ENCODE data around the gene OR9K2. TPM values are rescaled to one million over a fixed set of nuclear protein-coding genes. Genes with fewer than 3 reads are reported as not detected.

OR9K2 gene
- total RNA-seq = not detected

GRCh38 chr12:55126106-55126505 is at the start of gene OR9K2:
Gene OR9K2 (plus strand): TSS chr12:55126406. CDS start chr12:55129835, 3,429 bp downstream.
- Histone ChIP-seq H3K4me3 (no peak within 1 kb of the TSS), H3K36me3 (no peaks in the 10 kb centered on the region), H3K27me3 (no peaks in the 10 kb centered on the region), H3K4me1 (no peaks in the 10 kb centered on the region), H3K27ac (no peak within 1 kb of the TSS), H3K9me3 (peaks cover 0 to 3% (median 0%) of the 10 kb centered on the region in 4 donors)
- no peak for TF ChIP-seq CTCF (IDR thresholded peaks at IDR 0.05)
- no peak for TF ChIP-seq EP300 (IDR thresholded peaks at IDR 0.05)
- no peak for TF ChIP-seq POLR2A (IDR thresholded peaks at IDR 0.05)
- WGBS, 2 donors = 73 to 76% methylated on average over 2 of the region's 2 CpGs
- DNase-seq (ENCODE audit: low spot score in 2 of 2) = no peak

GRCh38 chr12:55092579-55092978 is 33.6 kb upstream of the OR9K2 start:
- no peaks in the 10 kb centered on the region for H3K36me3 ChIP-seq
- no peaks in the 10 kb centered on the region for H3K9me3 ChIP-seq
- H3K27ac ChIP-seq = no peak overlapping the region
- H3K4me3 ChIP-seq = no peak overlapping the region
- H3K4me1 ChIP-seq = no peaks in the 10 kb centered on the region
- DNase-seq (ENCODE audit: low spot score in 2 of 2) = no peak
- H3K27me3 ChIP-seq = no peaks in the 10 kb centered on the region
- TF ChIP-seq CTCF (IDR thresholded peaks at IDR 0.05) (peak in 1 of 5 experiments; percentile 7), EP300 (IDR thresholded peaks at IDR 0.05) (no peak), POLR2A (IDR thresholded peaks at IDR 0.05) (no peak)
- WGBS, 2 donors = 86 to 91% methylated on average over 3 of the region's 3 CpGs

- WGBS, 2 donors = 70 to 85% methylated on average over 4 of the region's 4 CpGs
- DNase-seq (ENCODE audit: low spot score in 2 of 2) = no peak
- Histone ChIP-seq H3K4me3 (no peak overlapping the region), H3K9me3 (no peaks in the 10 kb centered on the region), H3K36me3 (no peaks in the 10 kb centered on the region), H3K27me3 (no peaks in the 10 kb centered on the region), H3K4me1 (no peaks in the 10 kb centered on the region), H3K27ac (no peak overlapping the region)
- TF ChIP-seq EP300 (IDR thresholded peaks at IDR 0.05) = no peak
- no peak for TF ChIP-seq CTCF (IDR thresholded peaks at IDR 0.05)
- TF ChIP-seq POLR2A (IDR thresholded peaks at IDR 0.05) = no peak
Observed at GRCh38 chr12:55112378-55112875, 13.8 kb upstream of the OR9K2 start.

- H3K27ac ChIP-seq = no peak overlapping the region
- no peaks in the 10 kb centered on the region for H3K9me3 ChIP-seq
- WGBS, 2 donors = 47 to 57% methylated on average over 1 of the region's 1 CpG
- no peaks in the 10 kb centered on the region for H3K36me3 ChIP-seq
- no peaks in the 10 kb centered on the region for H3K4me1 ChIP-seq
- no peak for DNase-seq (ENCODE audit: low spot score in 2 of 2)
- no peak overlapping the region for H3K4me3 ChIP-seq
- TF ChIP-seq EP300 (IDR thresholded peaks at IDR 0.05) (no peak), POLR2A (IDR thresholded peaks at IDR 0.05) (no peak), CTCF (IDR thresholded peaks at IDR 0.05) (no peak)
- no peaks in the 10 kb centered on the region for H3K27me3 ChIP-seq
Observed at GRCh38 chr12:55116152-55116551, 10.1 kb upstream of the OR9K2 start.

- Histone ChIP-seq H3K27ac (no peak overlapping the region), H3K9me3 (peaks cover 0 to 9% (median 0%) of the 10 kb centered on the region in 4 donors), H3K36me3 (no peaks in the 10 kb centered on the region), H3K4me3 (no peak overlapping the region), H3K4me1 (no peaks in the 10 kb centered on the region), H3K27me3 (no peaks in the 10 kb centered on the region)
- 65 to 69% methylated on average over 1 of the region's 1 CpG for WGBS, 2 donors
- TF ChIP-seq CTCF (IDR thresholded peaks at IDR 0.05) (no peak), POLR2A (IDR thresholded peaks at IDR 0.05) (no peak), EP300 (IDR thresholded peaks at IDR 0.05) (no peak)
- DNase-seq (ENCODE audit: low spot score in 2 of 2) = no peak
Observed at GRCh38 chr12:55132816-55133215, 6.6 kb downstream of the OR9K2 start.

All from tibial nerve (tissue), 4 donors.